Measurements from ENCODE around the gene JSRP1. TPM values are rescaled to one million over a fixed set of nuclear protein-coding genes. Genes with fewer than 3 reads are reported as not detected.

Gene JSRP1
- total and polyA plus RNA-seq, 2 of the 8 experiments (the other 6 are each of a cell fraction or from before 2014, with no cell fraction given) = 0.24 to 0.56 TPM

- TF ChIP-seq JUND (IDR thresholded peaks at IDR 0.05; ENCODE audit: low read length) (no peak), POU5F1 (IDR thresholded peaks at IDR 0.05; ENCODE audit: low read depth, low read length) (no peak), BACH1 (IDR thresholded peaks at IDR 0.05; ENCODE audit: low read length) (no peak), SIN3A (conservative IDR thresholded peaks at IDR 0.05 in 1 of 2, IDR thresholded peaks at IDR 0.05 in 1 of 2; ENCODE audit: low read depth in 1 of 2, low read length in 2 of 2) (no peak), TAF7 (optimal IDR thresholded peaks at IDR 0.05; ENCODE audit: borderline replicate concordance, low read depth, low read length) (no peak), RFX5 (IDR thresholded peaks at IDR 0.05; ENCODE audit: borderline replicate concordance, low read depth, low read length) (no peak), HDAC6 (IDR thresholded peaks at IDR 0.05; ENCODE audit: low read depth, low read length) (no peak)
These were observed 7.8 kb downstream of the JSRP1 start (continued) for GRCh38 chr19:2248136-2249009.
